Fibroblast of lung (primary cell): ENCODE measurements around the gene ZFC3H1. TPM values are rescaled to one million over a fixed set of nuclear protein-coding genes. Genes with fewer than 3 reads are reported as not detected.

Experiments used
- DNase-seq, 2 donors: peaks; one replicate each; pipeline versions ENCODE4 v3.0.0 to v3.0.0-alpha.2; 2010; ENCODE audit warnings: low read depth in 2 of 2
- H2AFZ ChIP-seq: 2 replicates; pipeline ENCODE4 v1.5.1; 2012; ENCODE audit warnings: low read length, control low read depth, inconsistent platforms
- H3K27ac ChIP-seq: 2 replicates; pipeline ENCODE4 v1.5.1; 2011; ENCODE audit warnings: low read length, control low read depth; ENCODE audit not compliant: insufficient read depth
- H3K27me3 ChIP-seq: 2 replicates; pipeline ENCODE4 v1.5.1; 2011; ENCODE audit warnings: mild to moderate bottlenecking, low read length; ENCODE audit not compliant: control insufficient read depth, insufficient read depth
- H3K36me3 ChIP-seq: 2 replicates; pipeline ENCODE4 v1.5.1; 2011; ENCODE audit warnings: low read length; ENCODE audit not compliant: control insufficient read depth, insufficient read depth
- H3K4me1 ChIP-seq: 2 replicates; pipeline ENCODE4 v1.5.1; 2011; ENCODE audit warnings: low read length; ENCODE audit not compliant: control insufficient read depth, insufficient read depth; ENCODE audit errors: extremely low read depth
- H3K4me2 ChIP-seq: 2 replicates; pipeline ENCODE4 v1.5.1; 2011; ENCODE audit warnings: low read length, control low read depth; ENCODE audit not compliant: insufficient read depth; ENCODE audit errors: extremely low read depth
- H3K4me3 ChIP-seq, 4 experiments: fragments of 200-600 bp in 1 of 4; sonication (generic) in 1 of 4; replicated peaks in 1 of 4; 2 replicates each; pipeline ENCODE4 v1.5.1; 2011 to 2016; ENCODE audit warnings: low read length in 4 of 4, low read depth in 3 of 4, mild to moderate bottlenecking in 3 of 4, control low read depth in 2 of 4, inconsistent platforms in 1 of 4, mixed read lengths in 1 of 4; ENCODE audit not compliant: insufficient read depth in 1 of 4; ENCODE audit errors: control extremely low read depth in 1 of 4
- H3K79me2 ChIP-seq: 2 replicates; pipeline ENCODE4 v1.5.1; 2012; ENCODE audit warnings: mild to moderate bottlenecking, low read length, inconsistent platforms; ENCODE audit not compliant: control insufficient read depth, insufficient read depth
- H3K9ac ChIP-seq: 2 replicates; pipeline ENCODE4 v1.5.1; 2011; ENCODE audit warnings: mild to moderate bottlenecking, low read length, control low read depth; ENCODE audit not compliant: insufficient read depth
- H3K9me3 ChIP-seq: 2 replicates; pipeline ENCODE4 v1.5.1; 2012; ENCODE audit warnings: low read depth, low read length; ENCODE audit not compliant: control insufficient read depth, insufficient read depth
- H4K20me1 ChIP-seq: 2 replicates; pipeline ENCODE4 v1.5.1; 2011; ENCODE audit warnings: low read length; ENCODE audit not compliant: control insufficient read depth, insufficient read depth; ENCODE audit errors: extremely low read depth
- EZH2 ChIP-seq: IDR thresholded peaks from 2 replicates; pipeline ENCODE4 v1.5.1; 2012; ENCODE audit warnings: low read length, control low read depth, mild to moderate bottlenecking; ENCODE audit errors: missing control alignments
- polyA plus RNA-seq, 2 donors: library from polyadenylated mRNA; depleted of rRNA in 1 of 2; stranded (reverse) in 1 of 2; unstranded in 1 of 2; fragments of >200 nt; gene quantifications; 2 replicates each; pipeline ENCODE4 v1.2.1, GENCODE V29; 2011 to 2012; ENCODE audit warnings: missing spikeins in 1 of 2
- total RNA-seq: library from RNA; depleted of rRNA; stranded (reverse); fragments of >200 nt; gene quantifications from 2 replicates; pipeline ENCODE4 v1.2.1, GENCODE V29; 2014
- TF ChIP-seq, protein P1 (sequence below), 2 donors: IDR thresholded peaks in 1 of 2; conservative IDR thresholded peaks in 1 of 2; 1 replicate in 1 of 2; 2 replicates in 1 of 2; pipeline ENCODE4 v1.5.1; 2011 to 2012; ENCODE audit warnings: low read length in 2 of 2, control low read depth in 1 of 2, inconsistent platforms in 1 of 2, low read depth in 1 of 2, mild to moderate bottlenecking in 1 of 2

ZFC3H1 gene
- total and polyA plus RNA-seq, 2 donors (not counting 1 experiment from before 2014, with no cell fraction given), result 30.7 to 33.1 TPM

GRCh38 chr12:71671816-71672215 lies 8.2 kb upstream of the ZFC3H1 start:
- Histone ChIP-seq H3K9me3 (no peaks in the 10 kb centered on the region), H2AFZ (no peak overlapping the region), H3K36me3 (no peaks in the 10 kb centered on the region), H3K79me2 (no peaks in the 10 kb centered on the region), H3K9ac (no peak overlapping the region), H3K4me3 (no peak overlapping the region), H3K4me2 (no peak overlapping the region), H3K27ac (no peak overlapping the region), H3K4me1 (no peaks in the 10 kb centered on the region), H4K20me1 (no peaks in the 10 kb centered on the region), H3K27me3 (no peaks in the 10 kb centered on the region)
- DNase-seq, result no peak
- TF ChIP-seq EZH2, result no peak
- TF ChIP-seq, protein P1, sequence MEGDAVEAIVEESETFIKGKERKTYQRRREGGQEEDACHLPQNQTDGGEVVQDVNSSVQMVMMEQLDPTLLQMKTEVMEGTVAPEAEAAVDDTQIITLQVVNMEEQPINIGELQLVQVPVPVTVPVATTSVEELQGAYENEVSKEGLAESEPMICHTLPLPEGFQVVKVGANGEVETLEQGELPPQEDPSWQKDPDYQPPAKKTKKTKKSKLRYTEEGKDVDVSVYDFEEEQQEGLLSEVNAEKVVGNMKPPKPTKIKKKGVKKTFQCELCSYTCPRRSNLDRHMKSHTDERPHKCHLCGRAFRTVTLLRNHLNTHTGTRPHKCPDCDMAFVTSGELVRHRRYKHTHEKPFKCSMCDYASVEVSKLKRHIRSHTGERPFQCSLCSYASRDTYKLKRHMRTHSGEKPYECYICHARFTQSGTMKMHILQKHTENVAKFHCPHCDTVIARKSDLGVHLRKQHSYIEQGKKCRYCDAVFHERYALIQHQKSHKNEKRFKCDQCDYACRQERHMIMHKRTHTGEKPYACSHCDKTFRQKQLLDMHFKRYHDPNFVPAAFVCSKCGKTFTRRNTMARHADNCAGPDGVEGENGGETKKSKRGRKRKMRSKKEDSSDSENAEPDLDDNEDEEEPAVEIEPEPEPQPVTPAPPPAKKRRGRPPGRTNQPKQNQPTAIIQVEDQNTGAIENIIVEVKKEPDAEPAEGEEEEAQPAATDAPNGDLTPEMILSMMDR (conservative IDR thresholded peaks at IDR 0.05 in 1 of 2, IDR thresholded peaks at IDR 0.05 in 1 of 2; ENCODE audit: low read depth in 1 of 2, low read length in 2 of 2), result no peak

DNA sequence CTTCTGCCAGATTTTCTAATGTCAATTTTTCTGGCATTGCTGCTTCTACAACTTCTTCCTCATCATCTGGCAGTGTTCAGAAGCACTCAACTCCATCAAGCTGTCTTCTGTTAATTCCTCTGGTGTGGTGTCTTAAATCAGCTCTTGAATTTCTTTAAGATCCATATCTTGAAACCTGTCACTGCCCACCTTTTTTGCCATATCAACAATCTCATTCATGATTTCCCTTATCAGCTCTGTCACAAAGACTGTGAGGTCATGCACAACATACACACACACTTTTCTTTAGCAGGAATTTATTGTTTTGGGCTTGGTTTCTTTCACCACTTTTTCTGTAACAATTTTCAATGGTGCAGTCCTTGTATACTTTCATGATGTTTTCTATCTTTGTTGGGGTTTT lies 7.7 kb upstream of the ZFC3H1 start:
- H3K4me1 ChIP-seq, result no peaks in the 10 kb centered on the region
- no peak overlapping the region for H3K9ac ChIP-seq
- no peaks in the 10 kb centered on the region for H3K9me3 ChIP-seq

GRCh38 chr12:71666259-71666658 lies 2.6 kb upstream of the ZFC3H1 start:
- Histone ChIP-seq H3K27ac (no peak overlapping the region), H3K4me3 (no peak overlapping the region), H3K4me2 (no peak overlapping the region), H4K20me1 (no peaks in the 10 kb centered on the region), H3K4me1 (no peaks in the 10 kb centered on the region), H3K27me3 (no peaks in the 10 kb centered on the region), H3K9me3 (no peaks in the 10 kb centered on the region), H3K9ac (no peak overlapping the region), H3K79me2 (peaks cover 34% of the 10 kb centered on the region), H3K36me3 (no peaks in the 10 kb centered on the region), H2AFZ (no peak overlapping the region)
- DNase-seq, result no peak
- TF ChIP-seq, protein P1 (conservative IDR thresholded peaks at IDR 0.05 in 1 of 2, IDR thresholded peaks at IDR 0.05 in 1 of 2; ENCODE audit: low read depth in 1 of 2, low read length in 2 of 2), result no peak
- no peak for TF ChIP-seq EZH2

More for the DNA sequence above, 7.7 kb upstream of the ZFC3H1 start:
- Histone ChIP-seq H3K4me3 (no peak overlapping the region), H2AFZ (no peak overlapping the region), H3K36me3 (no peaks in the 10 kb centered on the region), H4K20me1 (no peaks in the 10 kb centered on the region), H3K27ac (no peak overlapping the region), H3K27me3 (no peaks in the 10 kb centered on the region), H3K4me2 (no peak overlapping the region), H3K79me2 (peaks cover under 1% of the 10 kb centered on the region)
- DNase-seq, result no peak
- TF ChIP-seq, protein P1 (conservative IDR thresholded peaks at IDR 0.05 in 1 of 2, IDR thresholded peaks at IDR 0.05 in 1 of 2; ENCODE audit: low read depth in 1 of 2, low read length in 2 of 2), result no peak
- no peak for TF ChIP-seq EZH2
